Stomach (tissue), 9 donors: ENCODE results near the gene TRNT1. TPM values are rescaled to one million over a fixed set of nuclear protein-coding genes. Genes with fewer than 3 reads are reported as not detected.

Experiments
- DNase-seq, 2 donors: peaks; one replicate each; pipeline versions ENCODE4 v3.0.0 to v3.0.0-alpha.2; 2013 to 2019
- H3K27ac ChIP-seq, 5 donors: fragments of 200-600 bp in 4 of 5; sonication (generic) in 4 of 5; one replicate each; pipeline ENCODE4 v1.5.1; 2013 to 2019; ENCODE audit warnings: mild to moderate bottlenecking in 1 of 5, moderate library complexity in 1 of 5
- H3K27me3 ChIP-seq, 3 donors: fragments of 200-600 bp; sonication (generic); one replicate each; pipeline ENCODE4 v1.5.1; 2017 to 2019; ENCODE audit warnings: mixed run types in 1 of 3
- H3K36me3 ChIP-seq, 4 donors: fragments of 200-600 bp; sonication (generic); 1 replicate in 3 of 4; 2 replicates in 1 of 4; pipeline ENCODE4 v1.5.1; 2016 to 2019
- H3K4me1 ChIP-seq, 4 donors: fragments of 200-600 bp; sonication (generic); one replicate each; pipeline ENCODE4 v1.5.1; 2016 to 2019
- H3K4me3 ChIP-seq, 4 donors: fragments of 200-600 bp; sonication (generic) in 3 of 4; one replicate each; pipeline ENCODE4 v1.5.1; 2016 to 2019; ENCODE audit warnings: mild to moderate bottlenecking in 1 of 4
- H3K9me3 ChIP-seq, 4 donors: fragments of 200-600 bp; sonication (generic); one replicate each; pipeline ENCODE4 v1.5.1; 2016 to 2019
- EP300 ChIP-seq: sonication (generic); formaldehyde crosslinking; IDR thresholded peaks from one replicate; pipeline ENCODE4 v1.6.1; 2017; ENCODE audit warnings: antibody characterized with exemption
- POLR2A ChIP-seq, 4 donors: fragments of 450-650 bp; IDR thresholded peaks; one replicate each; pipeline ENCODE4 v1.6.1; 2016; ENCODE audit warnings: antibody characterized with exemption in 4 of 4, control low read depth in 2 of 4, mild to moderate bottlenecking in 1 of 4, moderate library complexity in 1 of 4
- POLR2AphosphoS5 ChIP-seq, 3 donors: sonication (generic); formaldehyde crosslinking; IDR thresholded peaks; one replicate each; pipeline ENCODE4 v1.6.1; 2016; ENCODE audit warnings: antibody characterized with exemption in 3 of 3
- WGBS, 5 donors: extraction: QIAGEN DNeasy Blood & Tissue Kit in 3 of 5; methylation state at CpG; one replicate each; pipeline versions ENCODE4 v1.1.5 to v1.1.7; 2013 to 2018; 5-methylcytosine and 5-hydroxymethylcytosine counted together
- intact Hi-C: fragments of 100-400 bp; cut with DNase I; formaldehyde crosslinking; loops from one replicate; pipeline ENCODE4 v1.15.1; 2023; ENCODE audit warnings: low total_unique reads
- polyA plus RNA-seq, 3 donors: library from polyadenylated mRNA; stranded (reverse); fragments of 200-250 nt; gene quantifications; one replicate each; pipeline ENCODE4 v1.2.3, GENCODE V29; 2013
- total RNA-seq, 5 donors: library from RNA; depleted of rRNA; stranded (reverse); fragments of >200 nt; gene quantifications; one replicate each; pipeline versions ENCODE4 v1.1.0 to v1.2.3, GENCODE V29; 2014 to 2016
- TF ChIP-seq, protein P1 (sequence below), 7 experiments: fragments of 450-650 bp in 4 of 7; fragments of 200-600 bp in 3 of 7; sonication (generic) in 3 of 7; IDR thresholded peaks; one replicate each; pipeline ENCODE4 v1.5.1; 2016 to 2019; ENCODE audit warnings: antibody characterized with exemption in 7 of 7, control low read depth in 2 of 7, mild to moderate bottlenecking in 1 of 7
- donor health status: healthy with polysubstance abuse.
- donor health status: Bipolar disorder and iron deficiency.
- donor health status: healthy.

The TRNT1 gene
- total and polyA plus RNA-seq, 8 donors, result 5.4 to 33.0 (median 14.7) TPM

DNA sequence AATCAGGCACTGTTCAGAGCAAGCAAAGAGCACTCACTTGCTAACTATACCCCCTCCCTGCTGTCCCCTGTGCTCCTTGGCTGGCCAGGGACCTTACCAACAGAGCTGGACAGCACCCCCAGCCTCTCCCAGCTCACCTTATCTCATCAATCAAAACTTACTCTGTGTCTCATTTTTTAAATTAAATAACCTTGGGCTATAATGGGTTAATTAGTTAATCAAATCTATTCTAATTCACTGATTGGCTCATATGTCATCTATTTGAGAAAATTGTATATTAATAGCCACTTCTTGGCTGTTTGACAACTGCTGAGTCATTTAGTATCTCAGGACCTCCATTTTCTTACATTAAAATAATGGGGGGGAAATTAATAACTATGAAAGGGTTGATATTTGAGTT lies 39.5 kb upstream of the TRNT1 start:
- intact Hi-C loops, result no loop called here

DNA sequence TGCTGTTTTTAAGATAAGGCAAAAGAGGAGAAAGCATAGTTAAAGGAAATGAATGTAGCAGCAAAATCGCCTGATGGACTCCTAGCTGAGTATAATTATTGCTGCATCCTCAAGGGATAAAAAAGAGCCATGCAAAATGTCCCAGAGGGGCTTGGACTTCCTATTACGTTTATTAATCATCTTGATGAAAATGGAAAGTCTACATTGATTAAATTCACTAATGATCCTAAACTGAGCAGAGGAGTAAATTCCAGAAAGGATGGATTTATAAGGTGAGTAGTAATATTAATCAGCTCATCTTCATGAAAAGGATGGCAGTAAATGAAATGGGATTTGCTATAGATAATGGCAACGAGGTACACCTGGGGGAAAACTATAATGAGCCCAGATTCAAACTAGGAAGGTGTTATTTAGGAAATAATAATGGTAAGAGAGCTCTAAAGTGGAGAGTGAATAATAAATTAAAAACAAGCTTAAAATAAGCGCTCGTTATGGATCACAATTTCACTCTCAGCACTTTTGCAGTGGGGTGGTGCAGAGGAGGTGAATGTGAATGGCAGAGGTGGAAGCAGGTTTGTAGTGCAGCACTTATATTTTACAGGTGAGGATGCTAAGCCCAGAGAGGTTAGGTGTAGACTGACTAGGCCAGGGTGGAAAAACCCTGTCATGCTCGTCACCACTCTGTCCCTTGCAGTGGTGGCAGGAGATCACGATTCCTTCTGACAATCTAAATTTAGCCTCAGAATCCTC lies 38.8 kb upstream of the TRNT1 start:
- intact Hi-C loops, result no loop called here
- Histone ChIP-seq H3K36me3 (no peaks in the 10 kb centered on the region), H3K4me1 (no peaks in the 10 kb centered on the region), H3K9me3 (no peaks in the 10 kb centered on the region), H3K27ac (no peak overlapping the region), H3K27me3 (no peaks in the 10 kb centered on the region), H3K4me3 (no peak overlapping the region)
- WGBS, 5 donors, result 68 to 74% (median 72%) methylated on average over 7 of the region's 7 CpGs
- DNase-seq, result no peak
- TF ChIP-seq POLR2A (IDR thresholded peaks at IDR 0.05) (no peak), EP300 (no peak), POLR2AphosphoS5 (IDR thresholded peaks at IDR 0.05) (no peak)
- TF ChIP-seq, protein P1, sequence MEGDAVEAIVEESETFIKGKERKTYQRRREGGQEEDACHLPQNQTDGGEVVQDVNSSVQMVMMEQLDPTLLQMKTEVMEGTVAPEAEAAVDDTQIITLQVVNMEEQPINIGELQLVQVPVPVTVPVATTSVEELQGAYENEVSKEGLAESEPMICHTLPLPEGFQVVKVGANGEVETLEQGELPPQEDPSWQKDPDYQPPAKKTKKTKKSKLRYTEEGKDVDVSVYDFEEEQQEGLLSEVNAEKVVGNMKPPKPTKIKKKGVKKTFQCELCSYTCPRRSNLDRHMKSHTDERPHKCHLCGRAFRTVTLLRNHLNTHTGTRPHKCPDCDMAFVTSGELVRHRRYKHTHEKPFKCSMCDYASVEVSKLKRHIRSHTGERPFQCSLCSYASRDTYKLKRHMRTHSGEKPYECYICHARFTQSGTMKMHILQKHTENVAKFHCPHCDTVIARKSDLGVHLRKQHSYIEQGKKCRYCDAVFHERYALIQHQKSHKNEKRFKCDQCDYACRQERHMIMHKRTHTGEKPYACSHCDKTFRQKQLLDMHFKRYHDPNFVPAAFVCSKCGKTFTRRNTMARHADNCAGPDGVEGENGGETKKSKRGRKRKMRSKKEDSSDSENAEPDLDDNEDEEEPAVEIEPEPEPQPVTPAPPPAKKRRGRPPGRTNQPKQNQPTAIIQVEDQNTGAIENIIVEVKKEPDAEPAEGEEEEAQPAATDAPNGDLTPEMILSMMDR (IDR thresholded peaks at IDR 0.05), result no peak

More for the DNA sequence above, 39.5 kb upstream of the TRNT1 start:
- no peaks in the 10 kb centered on the region for H3K27me3 ChIP-seq
- TF ChIP-seq, protein P1 (IDR thresholded peaks at IDR 0.05), result no peak
- TF ChIP-seq POLR2A (IDR thresholded peaks at IDR 0.05) (no peak), POLR2AphosphoS5 (IDR thresholded peaks at IDR 0.05) (no peak), EP300 (no peak)
- DNase-seq, result no peak
- H3K9me3 ChIP-seq, result no peaks in the 10 kb centered on the region
- H3K4me1 ChIP-seq, result no peaks in the 10 kb centered on the region
- H3K36me3 ChIP-seq, result no peaks in the 10 kb centered on the region
- H3K27ac ChIP-seq, result no peak overlapping the region
- H3K4me3 ChIP-seq, result no peak overlapping the region

GRCh38 chr3:3089017-3089416 lies 37.7 kb upstream of the TRNT1 start:
- 68 to 81% (median 75%) methylated on average over 4 of the region's 4 CpGs for WGBS, 5 donors

DNA sequence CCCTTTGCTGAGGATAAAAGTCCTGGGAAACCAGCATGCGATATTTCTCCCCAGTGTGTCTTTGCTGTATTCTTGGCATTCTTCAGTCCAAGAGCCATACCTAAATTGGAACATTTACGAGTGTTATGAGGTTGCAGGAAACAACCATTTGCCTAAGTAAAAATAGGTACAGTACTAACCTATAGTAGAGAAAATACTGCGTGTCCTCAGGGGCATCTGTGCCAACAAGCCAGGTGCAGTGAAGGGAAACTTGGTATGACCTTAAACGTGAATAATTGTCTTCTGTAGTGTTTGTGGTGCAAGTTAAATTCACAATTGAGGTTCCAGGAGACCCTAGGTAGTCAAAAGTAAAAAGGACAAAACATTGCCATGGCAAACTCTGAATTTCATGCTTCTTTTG lies 28.8 kb upstream of the TRNT1 start:
- Histone ChIP-seq H3K4me3 (no peak overlapping the region), H3K9me3 (no peaks in the 10 kb centered on the region), H3K27me3 (no peaks in the 10 kb centered on the region), H3K36me3 (no peaks in the 10 kb centered on the region), H3K27ac (no peak overlapping the region), H3K4me1 (no peaks in the 10 kb centered on the region)
- WGBS, 5 donors, result 42 to 69% (median 57%) methylated on average over 4 of the region's 4 CpGs
- intact Hi-C loops, result no loop called here
- no peak for TF ChIP-seq EP300
- TF ChIP-seq, protein P1 (IDR thresholded peaks at IDR 0.05), result no peak
- TF ChIP-seq POLR2AphosphoS5 (IDR thresholded peaks at IDR 0.05), result no peak
- no peak for TF ChIP-seq POLR2A (IDR thresholded peaks at IDR 0.05)
- no peak for DNase-seq

More at GRCh38 chr3:3089017-3089416, 37.7 kb upstream of the TRNT1 start:
- Histone ChIP-seq H3K36me3 (no peaks in the 10 kb centered on the region), H3K9me3 (no peaks in the 10 kb centered on the region), H3K27ac (no peak overlapping the region), H3K4me3 (no peak overlapping the region), H3K4me1 (no peaks in the 10 kb centered on the region), H3K27me3 (no peaks in the 10 kb centered on the region)
- TF ChIP-seq POLR2A (IDR thresholded peaks at IDR 0.05) (no peak), POLR2AphosphoS5 (IDR thresholded peaks at IDR 0.05) (no peak), EP300 (no peak)
- TF ChIP-seq, protein P1 (IDR thresholded peaks at IDR 0.05), result no peak
- no peak for DNase-seq
- intact Hi-C loops, result no loop called here
